HK-2 (cell line): ENCODE data around the gene RAD50.

Source experiments
- DNase-seq: peaks from one replicate; pipeline ENCODE4 v3.0.0-alpha.2; 2018; ENCODE audit not compliant: unreplicated experiment

RAD50 gene

GRCh38 chr5:132659598-132660493, 103.1 kb downstream of the RAD50 start:
- DNase-seq: no peak

DNA sequence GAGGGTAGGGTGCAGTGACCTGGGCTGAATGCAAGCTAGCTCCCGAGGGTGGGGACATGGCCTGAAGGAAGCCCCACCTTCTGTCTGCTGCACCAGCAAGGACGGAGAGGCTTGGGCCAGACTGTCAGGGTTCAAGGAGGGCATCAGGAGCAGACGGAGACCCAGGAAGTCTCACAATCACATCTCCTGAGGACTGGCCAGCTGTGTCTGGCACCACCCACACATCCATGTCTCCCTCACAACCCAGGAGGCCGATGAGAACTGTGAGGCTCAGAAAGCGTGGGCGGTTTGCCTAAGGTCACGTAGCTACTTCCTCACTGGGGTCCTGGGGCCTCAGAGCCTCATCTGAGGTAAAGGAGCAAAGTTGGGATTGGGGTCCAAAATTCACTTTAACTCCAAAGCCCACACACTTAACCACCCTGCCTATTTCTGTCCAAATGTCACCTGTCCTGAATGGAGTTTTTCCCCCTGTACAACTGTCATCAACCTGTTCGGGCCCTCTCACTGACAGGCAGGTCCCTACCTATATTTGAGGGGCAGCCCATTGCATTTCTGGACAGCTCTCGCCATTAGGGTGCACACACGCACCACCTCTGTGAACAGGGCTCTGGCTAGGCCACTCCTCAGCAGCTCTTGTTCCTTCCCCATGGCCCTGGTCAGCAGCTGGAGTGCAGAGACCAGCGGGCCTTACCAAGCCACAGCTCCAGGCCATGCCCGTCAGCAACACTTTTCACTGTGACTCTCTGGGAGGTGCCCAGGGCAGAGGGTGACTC, 104.6 kb downstream of the RAD50 start:
- no peak for DNase-seq

GRCh38 chr5:132662004-132662401, 105.2 kb downstream of the RAD50 start:
- DNase-seq: no peak

DNA sequence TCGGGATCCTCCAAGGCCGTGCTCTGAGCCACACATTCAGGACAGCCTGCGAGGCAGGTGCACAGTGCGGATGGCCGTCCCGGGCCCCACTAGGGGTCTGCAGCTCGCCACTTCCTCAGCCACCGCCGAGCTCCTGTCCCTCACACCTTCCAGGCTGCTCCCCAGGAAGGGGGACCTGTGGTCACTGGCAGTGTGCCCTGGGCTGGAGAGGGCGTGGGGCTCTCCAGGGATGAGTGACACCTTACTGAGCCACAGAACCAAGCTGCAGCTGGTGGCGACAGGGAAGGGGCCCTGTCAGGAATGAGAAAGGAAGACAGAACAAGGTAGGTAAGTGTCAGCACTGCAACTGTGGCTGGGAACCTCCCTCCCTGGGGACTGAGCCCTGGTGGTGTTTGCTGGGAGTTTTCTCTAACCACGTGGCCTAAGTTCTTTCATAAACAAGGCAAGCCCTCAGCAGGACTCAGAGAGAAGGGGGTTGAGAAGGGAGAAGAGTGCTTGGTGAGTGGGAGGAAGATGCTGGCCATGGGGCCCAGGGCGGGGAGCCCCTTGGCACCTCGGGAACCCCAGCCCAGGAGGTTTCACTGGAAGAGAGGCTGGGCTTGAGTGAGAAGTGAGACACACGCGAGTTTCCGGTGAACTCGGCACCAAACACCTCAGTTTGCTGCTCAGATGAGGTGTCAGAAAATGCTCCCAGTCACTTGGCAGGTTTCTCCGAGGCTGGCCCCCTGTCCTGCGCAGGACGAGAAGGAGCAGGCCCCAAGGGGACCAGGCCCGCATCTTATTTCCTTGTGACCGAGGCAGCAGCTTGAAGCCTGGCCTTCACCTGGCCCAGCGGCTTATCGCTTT, 106.4 kb downstream of the RAD50 start:
- no peak for DNase-seq

- no peak for DNase-seq
Observed at GRCh38 chr5:132663771-132664695, 107.3 kb downstream of the RAD50 start.

DNA sequence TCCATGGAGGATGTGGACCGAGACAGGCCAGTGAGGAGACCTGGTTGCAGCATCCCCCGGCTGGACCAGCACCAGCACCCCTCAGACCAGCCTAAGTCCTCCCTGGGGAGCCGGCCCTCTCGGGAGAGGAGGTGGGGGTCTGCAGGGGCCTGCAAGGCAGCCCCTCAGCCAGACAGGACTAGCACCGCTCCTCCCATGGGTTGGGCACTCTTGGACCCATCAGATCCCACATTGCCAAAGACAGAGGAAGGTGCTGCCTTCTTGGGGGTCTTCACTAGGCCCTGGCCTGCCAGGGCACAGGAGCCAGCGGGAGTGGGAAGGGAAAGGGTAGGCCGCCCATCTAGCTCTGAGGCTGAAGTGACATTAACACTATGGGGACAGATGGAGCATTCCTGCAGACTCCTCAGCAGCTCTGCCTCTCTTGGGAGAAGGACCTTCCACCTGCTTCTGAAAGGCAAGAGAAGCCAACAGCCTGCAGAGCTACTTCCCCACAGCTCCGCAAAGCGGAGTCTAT, 108.0 kb downstream of the RAD50 start:
- DNase-seq: no peak

DNA sequence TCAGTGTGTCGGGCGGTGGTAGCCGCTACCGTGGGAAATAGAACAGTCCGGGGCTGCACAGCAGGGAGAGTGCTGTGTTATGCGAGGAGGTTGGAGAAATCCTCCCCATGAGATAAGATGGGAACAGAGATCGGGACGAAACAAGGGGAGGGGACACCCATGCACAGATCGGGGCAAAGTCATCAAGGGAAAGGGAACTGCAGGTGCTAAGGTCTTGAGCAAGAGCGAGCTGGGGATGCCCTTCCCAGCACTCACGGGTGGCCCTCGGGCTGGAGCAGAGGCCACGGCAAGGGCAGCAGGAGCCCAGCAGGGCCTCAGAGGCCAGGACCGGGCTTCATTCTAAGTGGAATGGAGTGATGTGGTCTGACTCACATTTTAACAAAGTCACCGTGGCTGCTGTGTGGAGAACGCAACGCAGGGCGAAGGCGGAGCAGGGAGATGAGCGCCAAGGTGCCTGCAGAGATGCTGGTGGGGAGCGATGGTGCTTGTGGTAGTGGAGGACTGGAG, 108.8 kb downstream of the RAD50 start:
- no peak for DNase-seq

DNA sequence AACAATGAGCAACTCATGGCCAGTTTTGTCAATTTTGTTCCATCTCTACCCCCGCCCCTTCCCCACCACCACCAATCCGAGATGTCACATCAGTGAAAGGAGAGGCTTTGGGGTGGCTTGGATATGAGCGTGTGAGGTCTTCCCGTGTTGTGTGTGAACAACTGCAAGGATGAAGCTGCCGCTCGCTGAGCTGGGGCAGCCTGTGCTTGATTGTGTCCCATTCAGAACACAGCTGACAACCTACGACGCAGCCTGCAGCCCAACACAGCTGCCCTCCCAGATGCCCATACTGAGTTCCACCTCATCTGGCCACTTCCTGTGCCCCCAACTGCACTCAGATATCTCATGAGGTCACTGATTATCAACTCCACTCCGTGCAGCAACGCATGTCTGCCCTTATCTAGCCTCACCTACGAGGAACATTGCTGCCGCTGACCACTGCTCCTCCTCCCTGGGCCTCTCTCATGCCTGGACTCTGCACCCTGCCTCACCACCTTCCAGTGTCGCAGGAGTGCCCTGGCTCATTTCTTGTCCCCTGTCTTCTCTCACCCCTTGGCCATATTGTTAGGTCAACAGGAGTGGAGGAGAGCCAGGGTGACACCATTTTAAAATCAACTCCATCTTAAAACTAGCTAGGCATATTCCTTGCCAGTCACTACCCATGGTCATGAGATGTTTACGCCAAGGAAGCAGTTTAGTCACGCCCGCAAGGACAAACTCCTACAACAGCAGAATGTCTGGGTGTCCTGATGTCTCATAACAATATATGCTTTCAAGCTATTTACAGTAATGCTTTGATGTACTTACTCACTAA, 109.7 kb downstream of the RAD50 start:
- no peak for DNase-seq

DNA sequence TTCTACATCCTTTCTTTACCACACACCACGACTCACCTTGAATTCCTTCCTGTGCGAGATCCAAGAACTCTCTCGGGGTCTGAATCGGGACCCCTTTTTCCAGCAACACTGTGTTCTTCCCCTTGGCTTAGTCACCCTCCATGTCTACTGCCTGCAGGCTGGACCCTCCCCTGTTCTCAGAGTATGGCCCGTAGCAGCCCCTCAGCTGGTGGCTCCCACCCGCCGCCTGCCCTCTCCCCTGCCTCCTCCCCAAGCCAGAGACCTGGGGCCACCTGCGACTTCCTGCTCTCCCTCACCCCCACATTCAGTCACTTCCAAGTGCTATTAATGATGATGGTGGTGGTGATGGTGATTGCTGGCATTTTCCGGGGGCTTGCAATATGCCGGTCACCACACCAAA, 110.5 kb downstream of the RAD50 start:
- DNase-seq: no peak

DNA sequence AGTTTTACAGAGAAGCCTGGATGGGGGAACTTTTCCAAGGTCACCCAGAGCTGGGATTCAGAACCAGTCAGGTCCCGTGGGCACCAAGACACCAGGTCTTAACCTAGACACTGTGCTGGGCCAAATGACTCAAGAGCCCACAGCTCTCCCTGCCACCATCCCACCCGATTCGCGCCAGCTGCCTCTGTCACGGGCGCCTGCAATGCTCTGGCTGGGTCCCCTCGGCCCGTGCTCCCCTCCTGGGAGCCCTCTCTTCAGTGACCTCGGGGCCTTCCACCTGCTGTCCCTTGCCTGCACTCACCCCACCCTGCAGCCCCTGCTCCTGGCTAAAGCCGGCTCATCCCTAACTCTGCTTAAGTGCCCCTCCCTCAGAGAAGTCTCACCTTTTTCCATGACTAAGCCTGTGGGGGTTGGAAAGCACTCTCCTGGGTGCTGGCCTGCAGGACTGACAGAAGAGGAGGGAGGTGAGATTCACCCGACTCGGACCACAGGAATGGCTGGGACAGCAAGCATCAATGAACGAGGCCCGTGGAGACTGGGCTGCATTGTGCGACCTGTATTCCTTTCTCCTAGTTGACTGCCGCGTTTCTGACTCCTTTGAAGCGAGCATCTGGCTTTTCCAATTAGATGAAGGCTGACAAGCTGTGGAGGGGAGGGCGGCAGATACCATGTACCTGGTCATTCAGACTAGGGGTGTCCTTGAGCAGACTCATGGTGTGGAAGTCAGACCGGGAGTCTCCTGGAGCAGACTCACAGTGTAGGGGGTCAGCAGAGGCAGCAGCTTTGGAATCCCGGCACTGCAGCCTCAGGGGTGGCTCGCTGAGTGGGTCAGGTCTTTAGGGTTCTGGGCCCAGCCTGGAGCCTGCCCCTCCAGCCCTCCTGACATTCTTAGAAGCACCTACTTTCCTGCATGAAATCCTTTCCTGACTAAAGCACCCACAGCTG, 111.3 kb downstream of the RAD50 start:
- no peak for DNase-seq

DNA sequence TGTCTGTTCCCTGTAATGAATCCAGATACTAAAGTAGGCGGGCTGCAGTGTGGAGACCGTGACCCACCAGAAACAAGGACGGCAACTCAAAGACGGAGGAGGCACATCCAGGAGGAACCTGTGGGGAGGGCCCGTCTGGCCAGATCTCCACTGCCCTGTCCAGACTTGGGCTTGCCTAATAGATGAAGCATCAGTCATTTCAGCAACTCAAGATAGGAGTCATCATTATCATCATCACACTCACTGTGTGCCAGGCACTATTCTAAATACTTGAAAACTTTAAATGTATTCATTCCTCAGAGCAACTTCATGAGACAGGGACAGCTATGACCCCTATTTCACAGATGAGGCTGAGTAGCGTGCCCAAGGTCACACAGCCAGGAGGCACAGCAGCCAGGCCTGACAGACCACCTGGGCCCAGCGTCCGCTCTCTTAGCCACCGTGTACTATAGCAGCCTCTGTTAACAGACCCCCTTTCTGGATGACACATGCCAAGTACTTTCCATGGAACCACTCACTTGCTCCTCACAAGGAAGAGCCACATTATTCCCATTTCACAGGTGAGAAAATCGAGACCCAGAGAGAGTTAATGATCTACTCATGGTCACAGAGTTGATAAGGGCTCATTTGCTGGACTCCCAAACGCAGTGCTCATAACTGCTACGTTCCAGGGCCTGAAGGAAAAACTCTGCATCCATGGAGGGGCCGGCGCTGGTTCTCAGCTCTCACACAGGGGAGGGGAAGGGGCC, 112.1 kb downstream of the RAD50 start:
- DNase-seq: no peak

GRCh38 chr5:132669455-132669820, 112.7 kb downstream of the RAD50 start:
- no peak for DNase-seq

DNA sequence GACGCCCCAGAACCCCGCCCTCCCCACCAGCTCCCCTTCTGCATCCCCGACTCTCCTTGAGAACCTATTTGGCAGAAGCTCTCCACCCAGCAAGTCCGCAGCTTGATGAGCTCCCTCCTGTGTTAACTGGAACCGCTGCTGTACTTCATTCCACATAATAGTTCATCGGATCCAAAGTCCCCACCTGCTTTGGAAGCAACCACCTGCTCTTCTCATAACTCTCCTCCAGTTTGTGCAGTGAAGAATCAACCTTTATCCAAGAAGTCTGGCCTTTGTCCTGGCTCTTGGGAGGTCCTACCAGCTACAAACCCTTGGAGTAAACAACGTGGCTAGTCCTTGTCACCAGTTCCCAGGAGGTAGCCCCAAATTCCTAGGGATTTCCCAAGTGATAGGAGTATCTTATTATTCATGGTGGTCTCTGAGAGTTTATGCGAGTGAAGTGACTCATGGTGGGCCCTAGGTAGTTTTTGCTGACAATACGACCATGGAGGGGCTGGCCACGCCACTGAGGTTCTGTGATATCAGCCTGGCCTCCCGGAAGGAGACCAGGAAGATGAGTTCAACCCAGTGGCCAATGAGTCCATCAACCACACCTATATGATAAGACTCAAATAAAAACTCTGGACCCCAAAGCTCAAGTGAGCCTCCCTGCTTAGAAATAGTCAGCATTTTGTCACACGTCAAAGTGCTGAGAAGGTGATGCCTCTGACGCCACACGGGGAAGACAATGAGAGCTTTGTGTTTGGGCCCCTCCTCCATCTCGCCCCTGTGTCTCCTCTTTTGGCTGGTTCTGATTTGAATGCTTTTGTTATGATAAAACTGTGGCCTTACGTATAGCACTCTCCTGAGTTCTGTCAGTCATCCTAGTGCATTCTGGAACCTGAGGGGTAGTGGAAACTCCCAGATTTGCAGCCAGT, 113.4 kb downstream of the RAD50 start:
- no peak for DNase-seq

- DNase-seq: no peak
Observed at GRCh38 chr5:132671000-132671399, 114.2 kb downstream of the RAD50 start.

DNA sequence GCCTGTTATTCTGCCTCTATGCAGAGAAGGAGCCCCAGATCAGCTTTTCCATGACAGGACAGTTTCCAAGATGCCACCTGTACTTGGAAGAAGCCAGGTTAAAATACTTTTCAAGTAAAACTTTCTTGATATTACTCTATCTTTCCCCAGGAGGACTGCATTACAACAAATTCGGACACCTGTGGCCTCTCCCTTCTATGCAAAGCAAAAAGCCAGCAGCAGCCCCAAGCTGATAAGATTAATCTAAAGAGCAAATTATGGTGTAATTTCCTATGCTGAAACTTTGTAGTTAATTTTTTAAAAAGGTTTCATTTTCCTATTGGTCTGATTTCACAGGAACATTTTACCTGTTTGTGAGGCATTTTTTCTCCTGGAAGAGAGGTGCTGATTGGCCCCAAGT, 116.7 kb downstream of the RAD50 start:
- DNase-seq: no peak

- DNase-seq: no peak
Observed at GRCh38 chr5:132673939-132674630, 117.3 kb downstream of the RAD50 start, which contains the start of gene IL4. Gene IL4 (plus strand): TSS chr5:132673989. CDS start chr5:132674051, 62 bp downstream.
